SK-N-SH (cell line): ENCODE results near the gene SLC10A1. TPM values are rescaled to one million over a fixed set of nuclear protein-coding genes. Genes with fewer than 3 reads are reported as not detected.

ENCODE experiments used
- CTCF ChIA-PET: fragments of 300-600, 350-600 bp; formaldehyde crosslinking; extraction: SDS; loops from one replicate; lab custom pipeline; 2021; lab: Yijun Ruan, JAX
- POLR2A ChIA-PET: fragments of 350-600 bp; sonication (Branson Sonifier 250); formaldehyde crosslinking; extraction: SDS; loops from one replicate; lab custom pipeline; 2020; ENCODE audit warnings: antibody characterized with exemption, inconsistent platforms; lab: Yijun Ruan, JAX
- DNase-seq: peaks from one replicate; pipeline ENCODE4 v3.0.0; 2012
- H2AFZ ChIP-seq: fragments of 200-600 bp; sonication (generic); 2 replicates; pipeline ENCODE4 v1.8.1; 2016; ENCODE audit warnings: antibody characterized with exemption, mild to moderate bottlenecking, low read depth
- H3F3A ChIP-seq: fragments of 200-600 bp; sonication (generic); replicated peaks from 2 replicates; pipeline ENCODE3; 2016; ENCODE audit warnings: antibody characterized with exemption, mild to moderate bottlenecking; ENCODE audit not compliant: insufficient read depth
- H3K27ac ChIP-seq, 2 experiments: fragments of 200-500 bp in 1 of 2; fragments of 200-600 bp in 1 of 2; sonication (Bioruptor generic) in 1 of 2; sonication (generic), shearing (Covaris generic) in 1 of 2; 2 replicates each; pipeline versions ENCODE4 v1.5.1 to v1.6.1; 2014 to 2016; ENCODE audit warnings: low read depth in 2 of 2, inconsistent platforms in 1 of 2, low read length in 1 of 2, mild to moderate bottlenecking in 1 of 2, mixed read lengths in 1 of 2
- H3K27me3 ChIP-seq: fragments of 200-600 bp; sonication (generic), shearing (Covaris generic); 2 replicates; pipeline ENCODE4 v1.6.1; 2016; ENCODE audit warnings: mixed run types; ENCODE audit not compliant: insufficient read depth
- H3K36me3 ChIP-seq, 2 experiments: fragments of 200-500 bp in 1 of 2; fragments of 200-600 bp in 1 of 2; sonication (Bioruptor generic) in 1 of 2; sonication (generic) in 1 of 2; replicated peaks in 1 of 2; 2 replicates each; pipeline versions ENCODE3 to v1.5.1; 2014 to 2016; ENCODE audit warnings: low read length in 1 of 2, mild to moderate bottlenecking in 1 of 2; ENCODE audit not compliant: insufficient read depth in 2 of 2, control insufficient read depth in 1 of 2
- H3K4me1 ChIP-seq, 2 experiments: fragments of 200-500 bp in 1 of 2; fragments of 200-600 bp in 1 of 2; sonication (Bioruptor generic) in 1 of 2; sonication (generic), shearing (Covaris generic) in 1 of 2; 2 replicates each; pipeline versions ENCODE4 v1.5.1 to v1.6.1; 2014 to 2016; ENCODE audit warnings: low read depth in 1 of 2, low read length in 1 of 2, mixed run types in 1 of 2; ENCODE audit not compliant: insufficient read depth in 2 of 2, control insufficient read depth in 1 of 2
- H3K4me2 ChIP-seq: fragments of 200-600 bp; sonication (generic), shearing (Covaris generic); 2 replicates; pipeline ENCODE4 v1.6.1; 2017; ENCODE audit warnings: mixed run types
- H3K4me3 ChIP-seq, 2 experiments: fragments of 200-500 bp in 1 of 2; fragments of 200-600 bp in 1 of 2; sonication (Bioruptor generic) in 1 of 2; sonication (generic), shearing (Covaris generic) in 1 of 2; 2 replicates each; pipeline versions ENCODE4 v1.5.1 to v1.8.1; 2014 to 2016; ENCODE audit warnings: low read depth in 2 of 2, inconsistent platforms in 1 of 2, low read length in 1 of 2, mild to moderate bottlenecking in 1 of 2, mixed read lengths in 1 of 2, moderate library complexity in 1 of 2
- H3K79me2 ChIP-seq: fragments of 200-600 bp; sonication (generic); 2 replicates; pipeline ENCODE4 v1.8.1; 2017; ENCODE audit warnings: mild to moderate bottlenecking; ENCODE audit not compliant: insufficient read depth
- H3K9ac ChIP-seq: fragments of 200-600 bp; sonication (generic); 2 replicates; pipeline ENCODE4 v1.6.1; 2017; ENCODE audit warnings: mixed run types
- H3K9me2 ChIP-seq: fragments of 200-600 bp; sonication (generic); 2 replicates; pipeline ENCODE4 v1.6.1; 2017; ENCODE audit warnings: mixed run types
- H3K9me3 ChIP-seq: fragments of 200-600 bp; sonication (generic); 2 replicates; pipeline ENCODE4 v1.6.1; 2017; ENCODE audit warnings: mixed run types, mild to moderate bottlenecking, moderate library complexity
- H4K20me1 ChIP-seq: fragments of 200-600 bp; sonication (generic); 2 replicates; pipeline ENCODE4 v1.6.1; 2017; ENCODE audit warnings: mild to moderate bottlenecking, mixed run types; ENCODE audit not compliant: insufficient read depth
- CTCF ChIP-seq: fragments of 200-600 bp; sonication (generic); IDR thresholded peaks from 2 replicates; pipeline ENCODE4 v1.6.1; 2017; ENCODE audit warnings: antibody characterized with exemption, mild to moderate bottlenecking, moderate library complexity
- GABPA ChIP-seq: IDR thresholded peaks from 2 replicates; pipeline ENCODE4 v1.4.0; 2012; ENCODE audit warnings: low read depth, mild to moderate bottlenecking
- GATA2 ChIP-seq: sonication (generic); formaldehyde crosslinking; IDR thresholded peaks from 2 replicates; pipeline ENCODE4 v1.5.0; 2020; ENCODE audit warnings: mild to moderate bottlenecking, missing genetic modification reagents
- JUND ChIP-seq: IDR thresholded peaks from 2 replicates; pipeline ENCODE4 v1.4.0; 2012
- MEF2A ChIP-seq: IDR thresholded peaks from 2 replicates; pipeline ENCODE4 v1.4.0; 2012; ENCODE audit warnings: low read depth, borderline replicate concordance
- NFIC ChIP-seq: IDR thresholded peaks from 2 replicates; pipeline ENCODE4 v1.4.0; 2012; ENCODE audit warnings: borderline replicate concordance
- NRF1 ChIP-seq: IDR thresholded peaks from 2 replicates; pipeline ENCODE4 v1.6.1; 2012; ENCODE audit warnings: low read depth, mild to moderate bottlenecking, low read length
- RAD21 ChIP-seq: IDR thresholded peaks from 2 replicates; pipeline ENCODE4 v1.6.1; 2012; ENCODE audit warnings: mild to moderate bottlenecking, low read length
- RCOR1 ChIP-seq: fragments of 150-350 bp; IDR thresholded peaks from 2 replicates; pipeline ENCODE4 v1.6.1; 2017; ENCODE audit warnings: antibody characterized with exemption, low read length
- REST ChIP-seq: IDR thresholded peaks from 2 replicates; pipeline ENCODE4 v1.6.1; 2012; ENCODE audit warnings: mild to moderate bottlenecking, low read depth, low read length, moderate library complexity
- TAF1 ChIP-seq: IDR thresholded peaks from 2 replicates; pipeline ENCODE4 v1.6.1; 2012; ENCODE audit warnings: low read depth, mild to moderate bottlenecking, low read length, moderate library complexity, borderline replicate concordance
- TCF12 ChIP-seq: IDR thresholded peaks from 2 replicates; pipeline ENCODE4 v1.4.0; 2012
- TEAD4 ChIP-seq: IDR thresholded peaks from 2 replicates; pipeline ENCODE4 v1.4.0; 2012; ENCODE audit warnings: mild to moderate bottlenecking, borderline replicate concordance; ENCODE audit not compliant: insufficient read depth
- YY1 ChIP-seq: IDR thresholded peaks from 2 replicates; pipeline ENCODE4 v1.4.0; 2012; ENCODE audit warnings: low read depth, mild to moderate bottlenecking
- WGBS: methylation state at CpG from one replicate; pipeline ENCODE4 v1.1.6; 2017; ENCODE audit warnings: low lambda C conversion rate; 5-methylcytosine and 5-hydroxymethylcytosine counted together
- polyA plus RNA-seq, 3 experiments: library from polyadenylated mRNA; depleted of rRNA; stranded (reverse); fragments of >200 nt; gene quantifications; 2 replicates each; pipeline ENCODE4 v1.2.3, GENCODE V29; 2012
- TF ChIP-seq, protein P1 (sequence below): IDR thresholded peaks from 2 replicates; pipeline ENCODE4 v1.4.0; 2012; ENCODE audit warnings: low read depth
- TF ChIP-seq, protein P2 (sequence below): fragments of 150-350 bp; IDR thresholded peaks from 2 replicates; pipeline ENCODE4 v1.6.1; 2016; ENCODE audit warnings: mild to moderate bottlenecking, low read depth, low read length
- TF ChIP-seq, protein P3 (sequence below): IDR thresholded peaks from 2 replicates; pipeline ENCODE4; 2012

Gene SLC10A1
- polyA plus RNA-seq, 1 of the 3 experiments (the other 2 are of a cell fraction) = not detected

DNA sequence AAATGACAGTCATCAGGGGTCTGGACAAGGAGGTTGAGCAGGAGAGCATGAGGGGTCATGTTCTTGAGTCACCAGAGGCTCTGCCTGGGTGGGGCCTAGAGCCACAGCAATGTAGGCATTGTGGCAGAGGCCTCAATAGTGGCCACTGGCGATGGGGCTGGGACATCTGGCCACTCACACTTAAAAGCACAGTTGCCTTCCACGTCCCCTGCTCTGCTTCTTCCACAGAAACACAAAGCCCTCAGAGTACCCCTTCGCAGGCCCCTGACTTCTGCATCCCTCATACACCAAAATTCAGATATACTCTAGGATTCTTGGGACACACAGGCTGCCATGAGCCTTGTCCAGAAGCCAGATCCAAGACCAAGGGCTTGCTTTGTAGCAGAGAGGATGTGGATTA, 2.2 kb downstream of the SLC10A1 start (continued):
- TF ChIP-seq, protein P1, sequence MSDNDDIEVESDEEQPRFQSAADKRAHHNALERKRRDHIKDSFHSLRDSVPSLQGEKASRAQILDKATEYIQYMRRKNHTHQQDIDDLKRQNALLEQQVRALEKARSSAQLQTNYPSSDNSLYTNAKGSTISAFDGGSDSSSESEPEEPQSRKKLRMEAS = no peak

GRCh38 chr14:69792887-69793421, 4.1 kb downstream of the SLC10A1 start:
- H3K9me2 ChIP-seq = no peaks in the 10 kb centered on the region
- 69% methylated on average over 7 of the region's 7 CpGs for WGBS
- DNase-seq = no peak
- H3K9me3 ChIP-seq = no peaks in the 10 kb centered on the region
- no peaks in the 10 kb centered on the region for H3K79me2 ChIP-seq
- H3F3A ChIP-seq = no peaks in the 10 kb centered on the region
- no peak overlapping the region for H3K4me2 ChIP-seq
- H4K20me1 ChIP-seq = no peaks in the 10 kb centered on the region
- H3K36me3 ChIP-seq = no peaks in the 10 kb centered on the region
- H3K27me3 ChIP-seq = no peaks in the 10 kb centered on the region
- H3K4me3 ChIP-seq = no peak overlapping the region
- no peaks in the 10 kb centered on the region for H3K4me1 ChIP-seq
- no peak overlapping the region for H3K27ac ChIP-seq
- ChIA-PET POLR2A (no interaction called here), CTCF (interaction anchor here (0.9 to 1.0 kb wide), 2 partner anchors 9 to 13 kb away, joined by 3 read pairs; no protein-coding TSS in a partner anchor)
- H2AFZ ChIP-seq = no peak overlapping the region
- TF ChIP-seq RAD21 (no peak), NFIC (no peak), GATA2 (no peak), JUND (no peak), TAF1 (no peak), TCF12 (no peak), TEAD4 (no peak), REST (no peak), NRF1 (no peak), CTCF (no peak), YY1 (no peak), MEF2A (no peak), GABPA (no peak), RCOR1 (no peak)
- TF ChIP-seq, protein P2, sequence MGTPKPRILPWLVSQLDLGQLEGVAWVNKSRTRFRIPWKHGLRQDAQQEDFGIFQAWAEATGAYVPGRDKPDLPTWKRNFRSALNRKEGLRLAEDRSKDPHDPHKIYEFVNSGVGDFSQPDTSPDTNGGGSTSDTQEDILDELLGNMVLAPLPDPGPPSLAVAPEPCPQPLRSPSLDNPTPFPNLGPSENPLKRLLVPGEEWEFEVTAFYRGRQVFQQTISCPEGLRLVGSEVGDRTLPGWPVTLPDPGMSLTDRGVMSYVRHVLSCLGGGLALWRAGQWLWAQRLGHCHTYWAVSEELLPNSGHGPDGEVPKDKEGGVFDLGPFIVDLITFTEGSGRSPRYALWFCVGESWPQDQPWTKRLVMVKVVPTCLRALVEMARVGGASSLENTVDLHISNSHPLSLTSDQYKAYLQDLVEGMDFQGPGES = no peak
- TF ChIP-seq, protein P3, sequence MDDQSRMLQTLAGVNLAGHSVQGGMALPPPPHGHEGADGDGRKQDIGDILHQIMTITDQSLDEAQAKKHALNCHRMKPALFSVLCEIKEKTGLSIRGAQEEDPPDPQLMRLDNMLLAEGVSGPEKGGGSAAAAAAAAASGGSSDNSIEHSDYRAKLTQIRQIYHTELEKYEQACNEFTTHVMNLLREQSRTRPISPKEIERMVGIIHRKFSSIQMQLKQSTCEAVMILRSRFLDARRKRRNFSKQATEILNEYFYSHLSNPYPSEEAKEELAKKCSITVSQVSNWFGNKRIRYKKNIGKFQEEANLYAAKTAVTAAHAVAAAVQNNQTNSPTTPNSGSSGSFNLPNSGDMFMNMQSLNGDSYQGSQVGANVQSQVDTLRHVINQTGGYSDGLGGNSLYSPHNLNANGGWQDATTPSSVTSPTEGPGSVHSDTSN = no peak
- no peak overlapping the region for H3K9ac ChIP-seq
